GM12891 (cell line): ENCODE measurements around the gene AHRR.
"Not testable (repeated sequence)": the region's sequence is repeated elsewhere in the genome, so short reads cannot be mapped to it uniquely, and the experiment has no call there.

Source experiments
- PAX5 ChIP-seq: IDR thresholded peaks from 2 replicates; pipeline ENCODE4 v1.6.1; 2011; ENCODE audit warnings: low read length, moderate library complexity, mild to moderate bottlenecking; ENCODE audit not compliant: insufficient read depth, severe bottlenecking
- POLR2A ChIP-seq: IDR thresholded peaks from 2 replicates; pipeline ENCODE4 v1.6.1; 2011; ENCODE audit warnings: low read depth, low read length, control low read depth
- POLR2AphosphoS5 ChIP-seq: IDR thresholded peaks from 2 replicates; pipeline ENCODE4 v1.6.1; 2011; ENCODE audit warnings: low read depth, low read length, control low read depth
- SPI1 ChIP-seq: IDR thresholded peaks from 2 replicates; pipeline ENCODE4 v1.6.1; 2011; ENCODE audit warnings: low read depth, low read length, control low read depth
- TAF1 ChIP-seq: IDR thresholded peaks from 2 replicates; pipeline ENCODE4 v1.6.1; 2011; ENCODE audit warnings: low read depth, low read length, control low read depth

GRCh38 chr5:398141-398474 lies 76.6 kb downstream of the AHRR start:
- not testable (repeated sequence) for TF ChIP-seq POLR2A, POLR2AphosphoS5, PAX5, TAF1, SPI1
